Measurements from ENCODE around the gene FAM47E. TPM values are rescaled to one million over a fixed set of nuclear protein-coding genes. Genes with fewer than 3 reads are reported as not detected.

The FAM47E gene
- total RNA-seq, 1 donor from 2014 or later = not detected

GRCh38 chr4:76215077-76215476, 36.4 kb upstream of the FAM47E start:
- TF ChIP-seq, protein P1, sequence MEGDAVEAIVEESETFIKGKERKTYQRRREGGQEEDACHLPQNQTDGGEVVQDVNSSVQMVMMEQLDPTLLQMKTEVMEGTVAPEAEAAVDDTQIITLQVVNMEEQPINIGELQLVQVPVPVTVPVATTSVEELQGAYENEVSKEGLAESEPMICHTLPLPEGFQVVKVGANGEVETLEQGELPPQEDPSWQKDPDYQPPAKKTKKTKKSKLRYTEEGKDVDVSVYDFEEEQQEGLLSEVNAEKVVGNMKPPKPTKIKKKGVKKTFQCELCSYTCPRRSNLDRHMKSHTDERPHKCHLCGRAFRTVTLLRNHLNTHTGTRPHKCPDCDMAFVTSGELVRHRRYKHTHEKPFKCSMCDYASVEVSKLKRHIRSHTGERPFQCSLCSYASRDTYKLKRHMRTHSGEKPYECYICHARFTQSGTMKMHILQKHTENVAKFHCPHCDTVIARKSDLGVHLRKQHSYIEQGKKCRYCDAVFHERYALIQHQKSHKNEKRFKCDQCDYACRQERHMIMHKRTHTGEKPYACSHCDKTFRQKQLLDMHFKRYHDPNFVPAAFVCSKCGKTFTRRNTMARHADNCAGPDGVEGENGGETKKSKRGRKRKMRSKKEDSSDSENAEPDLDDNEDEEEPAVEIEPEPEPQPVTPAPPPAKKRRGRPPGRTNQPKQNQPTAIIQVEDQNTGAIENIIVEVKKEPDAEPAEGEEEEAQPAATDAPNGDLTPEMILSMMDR (IDR thresholded peaks at IDR 0.05) = no peak
- Mint-ChIP-seq H3K36me3 (ENCODE audit: low read depth) (peaks cover 2% of the 10 kb centered on the region), H3K4me1 (peaks cover 42% of the 10 kb centered on the region), H3K9me3 (no peaks in the 10 kb centered on the region), H3K27ac (peak overlapping the region; percentile 82), H3K27me3 (no peaks in the 10 kb centered on the region), H3K4me3 (peak overlapping the region; percentile 85)
- intact Hi-C loops (cut with micrococcal nuclease) = loop anchor here (10.0 kb wide), 1 partner anchor 700 kb away; the partner anchor contains the start of genes RCHY1 and THAP6
- ATAC-seq (ENCODE audit: low read depth) (no peak), DNase-seq (no peak)
- CTCF ChIA-PET = interaction anchor here (3.0 kb wide), 1 partner anchor 35 kb away, joined by 11 read pairs; no protein-coding TSS in a partner anchor
- POLR2A ChIA-PET = interaction anchor here (0.6 kb wide), 2 partner anchors 16 to 62 kb away, joined by 3 to 4 read pairs; no protein-coding TSS in a partner anchor

GRCh38 chr4:76216524-76216923, 35.0 kb upstream of the FAM47E start:
- Mint-ChIP-seq H3K4me1 (peaks cover 28% of the 10 kb centered on the region), H3K36me3 (ENCODE audit: low read depth) (peaks cover 2% of the 10 kb centered on the region), H3K9me3 (no peaks in the 10 kb centered on the region), H3K27me3 (no peaks in the 10 kb centered on the region), H3K4me3 (no peak overlapping the region), H3K27ac (peak overlapping the region; percentile 42)
- ChIA-PET POLR2A (no interaction called here), CTCF (interaction anchor here (1.3 kb wide), 1 partner anchor 37 kb away, joined by 6 read pairs; no protein-coding TSS in a partner anchor)
- no peak for ATAC-seq (ENCODE audit: low read depth)
- TF ChIP-seq, protein P1 (IDR thresholded peaks at IDR 0.05) = no peak
- no peak for DNase-seq
- intact Hi-C loops (cut with micrococcal nuclease) = loop anchor here (10.0 kb wide), 1 partner anchor 702 kb away; the partner anchor contains the start of genes RCHY1 and THAP6

- Mint-ChIP-seq H3K4me1 (peaks cover 23% of the 10 kb centered on the region), H3K36me3 (ENCODE audit: low read depth) (peaks cover 2% of the 10 kb centered on the region), H3K4me3 (no peak overlapping the region), H3K27me3 (no peaks in the 10 kb centered on the region), H3K9me3 (no peaks in the 10 kb centered on the region), H3K27ac (no peak overlapping the region)
- no peak for DNase-seq
- ATAC-seq (ENCODE audit: low read depth) = no peak
- TF ChIP-seq, protein P1 (IDR thresholded peaks at IDR 0.05) = no peak
- ChIA-PET CTCF (interaction anchor here (1.3 kb wide), 1 partner anchor 37 kb away, joined by 6 read pairs; no protein-coding TSS in a partner anchor), POLR2A (no interaction called here)
- intact Hi-C loops (cut with micrococcal nuclease) = loop anchor here (10.0 kb wide), 1 partner anchor 702 kb away; the partner anchor contains the start of genes RCHY1 and THAP6
Observed at GRCh38 chr4:76216975-76217814, 34.3 kb upstream of the FAM47E start.

DNA sequence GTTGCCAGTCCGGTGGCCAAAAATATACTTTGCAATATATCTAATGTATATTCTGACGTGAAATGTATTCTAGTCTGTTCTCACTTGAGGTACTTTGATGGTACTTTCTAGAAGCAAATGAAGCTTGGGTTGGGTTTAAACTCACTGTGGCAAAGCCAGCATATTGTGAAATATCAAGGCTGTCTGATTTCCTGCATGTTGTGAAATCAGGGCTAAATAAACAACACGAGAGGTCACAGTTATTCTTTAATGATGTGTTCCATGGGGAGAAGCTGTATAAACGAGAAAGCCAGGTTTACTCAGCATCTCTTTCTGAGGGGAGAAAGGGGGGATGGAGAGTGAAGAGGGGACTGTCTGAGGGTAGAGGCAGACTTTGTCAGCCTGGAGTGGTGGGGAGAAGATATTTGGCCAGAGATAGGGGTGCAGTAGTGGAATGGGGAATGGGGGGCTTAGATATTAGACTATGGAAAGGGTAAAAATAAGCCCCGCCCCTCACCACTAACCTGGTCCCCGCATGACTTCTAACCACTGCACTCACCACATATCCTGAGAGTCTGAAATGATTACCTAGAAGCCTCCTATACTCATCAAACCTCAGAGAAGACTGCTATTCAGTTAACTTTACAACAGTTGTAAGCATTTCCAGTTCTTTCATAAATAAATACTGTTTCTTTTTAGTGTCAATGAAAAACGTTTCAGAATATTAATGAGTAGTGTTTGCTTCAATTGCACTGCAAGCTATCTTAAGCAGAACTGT, 32.0 kb upstream of the FAM47E start:
- TF ChIP-seq, protein P1 (IDR thresholded peaks at IDR 0.05) = no peak
- Mint-ChIP-seq H3K27me3 (no peaks in the 10 kb centered on the region), H3K36me3 (ENCODE audit: low read depth) (no peaks in the 10 kb centered on the region), H3K4me3 (no peak overlapping the region), H3K27ac (no peak overlapping the region), H3K9me3 (no peaks in the 10 kb centered on the region), H3K4me1 (peaks cover 5% of the 10 kb centered on the region)
- intact Hi-C loops (cut with micrococcal nuclease) = loop anchor here (10.0 kb wide), 1 partner anchor 705 kb away; the partner anchor contains the start of genes RCHY1 and THAP6
- DNase-seq = no peak
- ChIA-PET POLR2A (no interaction called here), CTCF (no interaction called here)
- no peak for ATAC-seq (ENCODE audit: low read depth)
